Lower leg skin (tissue), 4 donors: Measurements from ENCODE around the gene ST3GAL6. TPM values are rescaled to one million over a fixed set of nuclear protein-coding genes. Genes with fewer than 3 reads are reported as not detected.

Experiments used
- DNase-seq, 2 donors: peaks; one replicate each; pipeline ENCODE4 v3.0.0-alpha.2; 2019; ENCODE audit warnings: low spot score in 2 of 2
- H3K4me3 ChIP-seq: fragments of 200-600 bp; sonication (generic); 2 replicates; pipeline ENCODE4 v1.5.1; 2017; ENCODE audit warnings: mild to moderate bottlenecking, low read depth; ENCODE audit not compliant: poor library complexity, severe bottlenecking
- CTCF ChIP-seq, 3 donors: fragments of 450-650 bp; IDR thresholded peaks; one replicate each; pipeline ENCODE4 v1.5.1; 2016; ENCODE audit warnings: antibody characterized with exemption in 3 of 3, mild to moderate bottlenecking in 3 of 3, moderate library complexity in 2 of 3
- POLR2A ChIP-seq, 2 donors: fragments of 450-650 bp; IDR thresholded peaks; one replicate each; pipeline ENCODE4 v1.6.1; 2016 to 2017; ENCODE audit warnings: antibody characterized with exemption in 2 of 2, mild to moderate bottlenecking in 1 of 2, moderate library complexity in 1 of 2
- WGBS, 2 donors: methylation state at CpG; one replicate each; pipeline ENCODE4 v1.1.5; 2018; 5-methylcytosine and 5-hydroxymethylcytosine counted together
- intact Hi-C: fragments of 100-400 bp; cut with DNase I; formaldehyde crosslinking; loops from one replicate; pipeline ENCODE4 v1.15.0; 2023; ENCODE audit warnings: low total_unique reads
- total RNA-seq, 4 donors: library from RNA; depleted of rRNA; stranded (reverse); fragments of >200 nt; gene quantifications; one replicate each; pipeline ENCODE4 v1.1.0, GENCODE V29; 2016

Gene ST3GAL6
- total RNA-seq, 4 donors from 2014 or later: 19.2 to 40.8 (median 24.3) TPM

- WGBS, 2 donors: 43 to 53% methylated on average over 4 of the region's 4 CpGs
- TF ChIP-seq POLR2A (IDR thresholded peaks at IDR 0.05) (no peak), CTCF (IDR thresholded peaks at IDR 0.05) (no peak)
- H3K4me3 ChIP-seq: no peak overlapping the region
- no peak for DNase-seq
- intact Hi-C loops: no loop called here
These were observed 28.8 kb upstream of the ST3GAL6 start for GRCh38 chr3:98734306-98734705.

- no peak for DNase-seq
- H3K4me3 ChIP-seq: no peak overlapping the region
- WGBS, 2 donors: 61 to 73% methylated on average over 4 of the region's 4 CpGs
- intact Hi-C loops: no loop called here
- TF ChIP-seq POLR2A (IDR thresholded peaks at IDR 0.05) (no peak), CTCF (IDR thresholded peaks at IDR 0.05) (no peak)
These were observed 28.4 kb upstream of the ST3GAL6 start for GRCh38 chr3:98734735-98735134.

- intact Hi-C loops: no loop called here
- WGBS, 2 donors: 93 to 98% methylated on average over 2 of the region's 2 CpGs
These were observed 27.8 kb upstream of the ST3GAL6 start for GRCh38 chr3:98735296-98735695.

GRCh38 chr3:98735761-98736269, 27.3 kb upstream of the ST3GAL6 start:
- intact Hi-C loops: no loop called here
- TF ChIP-seq CTCF (IDR thresholded peaks at IDR 0.05): no peak
- 65 to 70% methylated on average over 1 of the region's 1 CpG for WGBS, 2 donors
- no peak overlapping the region for H3K4me3 ChIP-seq
- DNase-seq: no peak

More at GRCh38 chr3:98735296-98735695, 27.8 kb upstream of the ST3GAL6 start:
- no peak for DNase-seq
- TF ChIP-seq CTCF (IDR thresholded peaks at IDR 0.05) (no peak), POLR2A (IDR thresholded peaks at IDR 0.05) (no peak)
- H3K4me3 ChIP-seq: no peak overlapping the region

- intact Hi-C loops: no loop called here
- no peak for DNase-seq
- WGBS, 2 donors: 91 to 94% methylated on average over 5 of the region's 5 CpGs
- H3K4me3 ChIP-seq: no peak overlapping the region
- TF ChIP-seq POLR2A (IDR thresholded peaks at IDR 0.05) (no peak), CTCF (IDR thresholded peaks at IDR 0.05) (no peak)
These were observed 25.8 kb upstream of the ST3GAL6 start for GRCh38 chr3:98737301-98737700.

GRCh38 chr3:98739266-98739665, 23.9 kb upstream of the ST3GAL6 start:
- no peak for DNase-seq
- intact Hi-C loops: no loop called here
- no peak overlapping the region for H3K4me3 ChIP-seq
- TF ChIP-seq CTCF (IDR thresholded peaks at IDR 0.05) (no peak), POLR2A (IDR thresholded peaks at IDR 0.05) (no peak)
